GM21447 (cell line): ENCODE data around the gene FBXO31.

Experiments used
- ATAC-seq: cut with Tn5 transposase; IDR thresholded peaks from one replicate; pipeline ENCODE4 v1.9.1; 2021; ENCODE audit not compliant: unreplicated experiment

Gene FBXO31

GRCh38 chr16:87316450-87316922, 67.1 kb downstream of the FBXO31 start:
- ATAC-seq = no peak

- no peak for ATAC-seq
Observed at GRCh38 chr16:87314990-87315420, 68.6 kb downstream of the FBXO31 start.

- no peak for ATAC-seq
Observed at GRCh38 chr16:87312008-87312407, 71.6 kb downstream of the FBXO31 start.

GRCh38 chr16:87311387-87311786, 72.2 kb downstream of the FBXO31 start:
- no peak for ATAC-seq

GRCh38 chr16:87310610-87311009, 73.0 kb downstream of the FBXO31 start:
- no peak for ATAC-seq

GRCh38 chr16:87309620-87310525, 73.7 kb downstream of the FBXO31 start:
- ATAC-seq = no peak

- ATAC-seq = no peak
Observed at GRCh38 chr16:87308826-87309225, 74.8 kb downstream of the FBXO31 start.

GRCh38 chr16:87306516-87306915, 77.1 kb downstream of the FBXO31 start:
- ATAC-seq = no peak

GRCh38 chr16:87305505-87306391, 77.8 kb downstream of the FBXO31 start:
- no peak for ATAC-seq

GRCh38 chr16:87304951-87305350, 78.6 kb downstream of the FBXO31 start:
- no peak for ATAC-seq

- ATAC-seq = no peak
Observed at GRCh38 chr16:87303962-87304521, 79.5 kb downstream of the FBXO31 start.

- ATAC-seq = no peak
Observed at GRCh38 chr16:87303431-87303930, 80.1 kb downstream of the FBXO31 start.

GRCh38 chr16:87298857-87299465, 84.6 kb downstream of the FBXO31 start:
- no peak for ATAC-seq

GRCh38 chr16:87297918-87298631, 85.5 kb downstream of the FBXO31 start:
- no peak for ATAC-seq

GRCh38 chr16:87297407-87297806, 86.2 kb downstream of the FBXO31 start:
- ATAC-seq = no peak

- no peak for ATAC-seq
Observed at GRCh38 chr16:87295661-87296531, 87.7 kb downstream of the FBXO31 start.

- no peak for ATAC-seq
Observed at GRCh38 chr16:87295259-87295658, 88.3 kb downstream of the FBXO31 start.

- ATAC-seq = no peak
Observed at GRCh38 chr16:87293990-87294389, 89.6 kb downstream of the FBXO31 start.

GRCh38 chr16:87291944-87292343, 91.6 kb downstream of the FBXO31 start:
- ATAC-seq = no peak
